Left ventricle myocardium inferior (tissue), 1 donor: ENCODE data around the gene UXS1. TPM values are rescaled to one million over a fixed set of nuclear protein-coding genes. Genes with fewer than 3 reads are reported as not detected.

Experiments
- DNase-seq: peaks from one replicate; pipeline ENCODE4 v3.0.0-alpha.2; 2020
- H3K27ac ChIP-seq: fragments of 200-600 bp; replicated peaks from 2 replicates; pipeline ENCODE4 v1.8.0; 2021
- H3K27me3 ChIP-seq: fragments of 200-600 bp; 2 replicates; pipeline ENCODE4 v1.8.0; 2021; ENCODE audit warnings: low read depth
- H3K36me3 ChIP-seq: fragments of 200-600 bp; 2 replicates; pipeline ENCODE4 v1.8.0; 2021
- H3K4me1 ChIP-seq: fragments of 200-600 bp; 2 replicates; pipeline ENCODE4 v1.8.0; 2021
- H3K4me3 ChIP-seq: fragments of 200-600 bp; 2 replicates; pipeline ENCODE4 v1.8.0; 2021; ENCODE audit warnings: mild to moderate bottlenecking, moderate library complexity
- H3K9me3 ChIP-seq: fragments of 200-600 bp; replicated peaks from 2 replicates; pipeline ENCODE4 v1.8.0; 2021
- intact Hi-C: fragments of 100-400 bp; cut with micrococcal nuclease; formaldehyde crosslinking; loops from one replicate; pipeline ENCODE4 v1.11.0; 2022
- total RNA-seq: library from RNA; stranded (reverse); fragmentation: NEBNext Ultra II Directional; extraction: Animal tissue kit (Norgen Biotek cat#: 25700); gene quantifications from one replicate; pipeline ENCODE4 v1.2.1, GENCODE V29; 2021
- TF ChIP-seq, protein P1 (sequence below): fragments of 200-600 bp; IDR thresholded peaks from 2 replicates; pipeline ENCODE4 v1.8.0; 2021; ENCODE audit warnings: antibody characterized with exemption, mild to moderate bottlenecking, borderline replicate concordance
- donor health status: DM: no; HTN: yes; CAD: no; lungs with severe emphysema.

The UXS1 gene
- total RNA-seq, 1 donor from 2014 or later, result 26.7 TPM

DNA sequence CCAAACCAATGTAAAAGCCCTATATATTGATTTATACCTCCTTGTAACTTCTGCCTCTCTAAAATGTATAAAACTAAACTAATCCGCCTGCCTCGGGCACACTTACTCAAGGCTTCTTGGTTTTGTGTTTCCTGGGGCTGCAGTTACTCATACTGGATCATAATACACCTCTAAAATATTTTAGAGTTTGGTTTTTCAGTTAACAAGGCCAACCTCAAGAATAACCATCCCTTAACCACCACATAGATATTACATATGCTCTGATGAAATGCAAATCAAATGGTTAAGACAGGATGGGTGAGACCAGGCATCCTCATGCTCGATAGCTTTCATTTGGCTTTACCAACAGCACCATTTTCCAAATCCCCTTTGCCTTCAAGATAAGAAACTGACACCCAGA, 46.4 kb downstream of the UXS1 start:
- TF ChIP-seq, protein P1, sequence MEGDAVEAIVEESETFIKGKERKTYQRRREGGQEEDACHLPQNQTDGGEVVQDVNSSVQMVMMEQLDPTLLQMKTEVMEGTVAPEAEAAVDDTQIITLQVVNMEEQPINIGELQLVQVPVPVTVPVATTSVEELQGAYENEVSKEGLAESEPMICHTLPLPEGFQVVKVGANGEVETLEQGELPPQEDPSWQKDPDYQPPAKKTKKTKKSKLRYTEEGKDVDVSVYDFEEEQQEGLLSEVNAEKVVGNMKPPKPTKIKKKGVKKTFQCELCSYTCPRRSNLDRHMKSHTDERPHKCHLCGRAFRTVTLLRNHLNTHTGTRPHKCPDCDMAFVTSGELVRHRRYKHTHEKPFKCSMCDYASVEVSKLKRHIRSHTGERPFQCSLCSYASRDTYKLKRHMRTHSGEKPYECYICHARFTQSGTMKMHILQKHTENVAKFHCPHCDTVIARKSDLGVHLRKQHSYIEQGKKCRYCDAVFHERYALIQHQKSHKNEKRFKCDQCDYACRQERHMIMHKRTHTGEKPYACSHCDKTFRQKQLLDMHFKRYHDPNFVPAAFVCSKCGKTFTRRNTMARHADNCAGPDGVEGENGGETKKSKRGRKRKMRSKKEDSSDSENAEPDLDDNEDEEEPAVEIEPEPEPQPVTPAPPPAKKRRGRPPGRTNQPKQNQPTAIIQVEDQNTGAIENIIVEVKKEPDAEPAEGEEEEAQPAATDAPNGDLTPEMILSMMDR, result no peak
- Histone ChIP-seq H3K27ac (no peak overlapping the region), H3K36me3 (peaks cover 7% of the 10 kb centered on the region), H3K4me3 (no peak overlapping the region), H3K27me3 (no peaks in the 10 kb centered on the region), H3K9me3 (no peaks in the 10 kb centered on the region), H3K4me1 (peaks cover 16% of the 10 kb centered on the region)
- DNase-seq, result no peak
- intact Hi-C loops, result no loop called here

DNA sequence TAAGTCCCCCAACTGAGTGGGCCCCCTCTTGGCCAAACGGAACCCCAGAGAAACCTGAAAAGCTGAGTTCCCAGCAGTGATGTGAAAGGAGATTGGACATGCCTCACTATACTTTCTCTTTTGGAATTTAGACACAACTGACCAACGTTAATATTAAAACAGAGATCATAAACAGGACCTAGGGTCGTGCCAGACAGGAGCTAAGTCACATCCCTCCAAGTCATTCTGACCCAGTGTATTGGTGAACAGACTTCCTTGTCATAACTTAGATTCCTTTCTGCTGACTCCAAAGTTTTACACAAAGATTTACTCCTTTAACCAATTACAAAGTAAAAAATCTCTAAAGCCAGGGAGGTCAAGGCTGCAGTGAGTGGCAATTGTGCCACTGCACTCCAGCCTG, 46.9 kb downstream of the UXS1 start:
- Histone ChIP-seq H3K27ac (no peak overlapping the region), H3K4me1 (peaks cover 16% of the 10 kb centered on the region), H3K27me3 (no peaks in the 10 kb centered on the region), H3K4me3 (no peak overlapping the region), H3K36me3 (peaks cover 7% of the 10 kb centered on the region), H3K9me3 (no peaks in the 10 kb centered on the region)
- DNase-seq, result no peak
- TF ChIP-seq, protein P1, result no peak
- intact Hi-C loops, result no loop called here

DNA sequence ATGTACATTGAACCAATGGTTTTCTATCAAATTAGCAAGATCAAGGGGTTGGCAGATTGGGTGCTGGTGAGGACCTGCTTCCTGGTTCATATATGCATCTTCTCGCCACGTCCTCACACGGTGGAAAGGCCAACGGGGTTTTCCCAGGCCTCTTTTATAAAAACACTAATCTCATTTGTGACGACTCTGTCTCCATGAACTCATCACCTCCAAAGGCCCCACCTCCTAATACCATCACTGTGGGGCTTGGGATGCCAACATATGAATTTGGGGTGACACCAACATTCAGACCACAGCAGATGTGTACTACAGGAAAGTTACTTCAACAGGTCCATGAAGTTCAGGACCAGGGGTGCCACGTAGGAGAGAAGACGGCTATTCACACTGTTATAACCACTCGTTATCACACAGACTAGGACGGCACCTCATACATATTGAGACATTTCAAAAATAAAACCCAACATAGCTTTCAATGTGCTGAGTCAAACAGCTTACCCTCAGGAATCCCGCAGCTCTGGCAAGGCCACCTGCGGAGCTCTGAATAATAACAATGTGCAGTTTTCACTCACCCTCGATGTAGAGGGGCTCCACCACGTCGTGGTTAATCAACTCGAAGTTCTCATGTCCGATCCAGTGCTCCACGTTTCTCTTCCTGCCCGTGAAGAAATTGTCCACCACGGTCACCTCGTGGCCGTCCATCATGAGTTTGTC, 49.3 kb downstream of the UXS1 start:
- intact Hi-C loops, result no loop called here
- Histone ChIP-seq H3K27me3 (no peaks in the 10 kb centered on the region), H3K36me3 (peaks cover 7% of the 10 kb centered on the region), H3K4me3 (no peak overlapping the region), H3K9me3 (no peaks in the 10 kb centered on the region), H3K4me1 (peaks cover 16% of the 10 kb centered on the region), H3K27ac (no peak overlapping the region)
- no peak for DNase-seq
- TF ChIP-seq, protein P1, result no peak

DNA sequence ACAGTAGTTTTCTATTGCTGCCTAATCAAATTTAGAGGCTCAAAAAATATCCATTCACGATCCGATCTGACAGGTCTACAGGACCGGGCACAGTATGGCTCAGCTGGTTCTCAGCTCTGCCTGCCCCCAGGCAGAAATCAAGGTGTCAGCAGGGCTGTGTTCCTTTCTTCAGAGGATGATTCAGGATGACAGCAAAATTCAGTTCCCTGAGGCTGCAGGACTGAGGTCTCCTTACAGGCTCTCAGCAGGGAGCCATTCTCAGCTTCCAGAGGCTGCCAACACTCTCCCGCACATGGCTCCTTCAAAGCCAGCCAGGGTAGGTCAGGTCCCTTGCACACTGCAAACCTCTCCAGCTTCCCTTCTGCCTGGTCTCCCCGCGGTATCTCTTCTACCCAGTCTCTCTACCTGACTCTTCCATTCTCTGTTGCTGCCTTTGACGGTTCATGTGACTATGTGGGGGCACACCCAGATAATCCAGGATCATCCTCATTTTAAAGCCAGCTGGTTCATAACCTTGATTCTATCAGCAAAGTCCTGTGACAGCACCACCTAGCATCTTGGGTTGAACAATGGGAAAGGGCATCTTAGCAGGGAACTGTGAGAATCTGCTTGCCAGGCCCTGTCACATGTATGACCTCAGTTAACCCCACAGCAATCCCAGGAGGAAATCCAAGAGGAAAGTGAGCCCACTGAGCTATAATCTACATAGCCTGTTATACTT, 50.4 kb downstream of the UXS1 start:
- peaks cover 25% of the 10 kb centered on the region for H3K4me1 ChIP-seq
- H3K27ac ChIP-seq, result no peak overlapping the region

DNA sequence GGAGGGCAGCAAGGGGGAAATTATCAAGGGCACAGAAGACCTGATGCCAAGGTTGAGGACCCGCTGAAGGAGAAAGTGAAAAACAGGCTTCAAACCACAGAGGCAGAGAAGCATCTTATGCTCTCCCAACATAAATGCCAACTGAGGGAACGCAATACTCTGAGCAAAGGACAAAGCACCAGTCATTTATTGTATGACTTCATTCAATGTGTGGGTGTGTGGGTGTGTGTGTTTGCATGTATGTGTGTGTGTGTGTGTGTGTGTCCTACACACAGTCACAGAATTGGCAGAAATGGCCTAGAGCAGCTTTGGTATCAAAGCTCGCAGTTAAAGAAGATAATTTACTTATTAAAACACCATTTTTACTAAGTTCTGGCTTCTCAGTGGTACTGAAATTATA, 51.4 kb downstream of the UXS1 start:
- H3K36me3 ChIP-seq, result peaks cover 7% of the 10 kb centered on the region
- DNase-seq, result no peak
- no peaks in the 10 kb centered on the region for H3K9me3 ChIP-seq
- H3K4me3 ChIP-seq, result no peak overlapping the region
- H3K27me3 ChIP-seq, result no peaks in the 10 kb centered on the region
- H3K27ac ChIP-seq, result no peak overlapping the region
- intact Hi-C loops, result no loop called here
- TF ChIP-seq, protein P1, result no peak
- H3K4me1 ChIP-seq, result peaks cover 29% of the 10 kb centered on the region

More for the DNA sequence above, 50.4 kb downstream of the UXS1 start:
- TF ChIP-seq, protein P1, result no peak
- Histone ChIP-seq H3K27me3 (no peaks in the 10 kb centered on the region), H3K4me3 (no peak overlapping the region), H3K36me3 (peaks cover 7% of the 10 kb centered on the region), H3K9me3 (no peaks in the 10 kb centered on the region)
- no peak for DNase-seq
- intact Hi-C loops, result no loop called here
